ENCODE results near the gene AHR. TPM values are rescaled to one million over a fixed set of nuclear protein-coding genes. Genes with fewer than 3 reads are reported as not detected.
A peak's percentile ranks its signal among the peaks of the same experiment; 100 is the strongest.

The AHR gene
- total and polyA plus RNA-seq, 2 donors (not counting 3 experiments of a cell fraction or from before 2014, with no cell fraction given): 4.8 to 31.8 TPM

GRCh38 chr7:17320102-17320497 is 21.6 kb downstream of the AHR start:
- intact Hi-C loops (cut with micrococcal nuclease): no loop called here
- no peaks in the 10 kb centered on the region for H3K9me3 ChIP-seq (replicated peaks; ENCODE audit: control insufficient read depth, insufficient read depth, low read length)

GRCh38 chr7:17320657-17321056 is 22.2 kb downstream of the AHR start:
- dilution Hi-C loops (cut with MboI; ENCODE audit: extremely low pct_ligation_motif_present, low sequenced_read_pairs): no loop called here
- Histone ChIP-seq H3K9me3 (replicated peaks; ENCODE audit: control insufficient read depth, insufficient read depth, low read length) (no peaks in the 10 kb centered on the region), H3K27me3 (ENCODE audit: control insufficient read depth in 2 of 2, insufficient read depth in 2 of 2, low read length in 2 of 2) (no peaks in the 10 kb centered on the region), H3K79me2 (ENCODE audit: control insufficient read depth, insufficient read depth, low read length) (peaks cover 16% of the 10 kb centered on the region), H2AFZ (ENCODE audit: low read depth, low read length) (no peak overlapping the region), H3K36me3 (ENCODE audit: control insufficient read depth in 2 of 2, extremely low read depth in 1 of 2, insufficient read depth in 2 of 2, low read length in 2 of 2) (no peaks in the 10 kb centered on the region), H3K4me3 (replicated peaks in 1 of 3; ENCODE audit: insufficient read depth in 1 of 3, low read depth in 1 of 3, low read length in 3 of 3) (no peak overlapping the region), H3K9me1 (replicated peaks; ENCODE audit: control insufficient read depth, extremely low read depth, insufficient read depth, low read length) (no peaks in the 10 kb centered on the region), H4K20me1 (replicated peaks; ENCODE audit: control insufficient read depth, extremely low read depth, insufficient read depth, low read length) (no peaks in the 10 kb centered on the region), H3K4me2 (ENCODE audit: insufficient read depth, low read length) (no peak overlapping the region), H3K27ac (ENCODE audit: insufficient read depth, low read depth, low read length) (no peak overlapping the region), H3K4me1 (ENCODE audit: control insufficient read depth, extremely low read depth, insufficient read depth, low read length) (no peaks in the 10 kb centered on the region), H3K9ac (replicated peaks; ENCODE audit: extremely low read depth, insufficient read depth, low read length) (no peak overlapping the region)
- POLR2A ChIA-PET: no interaction called here
- BruUV-seq (replicated peaks): no TSS peak
- TF ChIP-seq MYC (IDR thresholded peaks at IDR 0.05; ENCODE audit: low read depth, low read length): no peak
- no peak for TF ChIP-seq MAX (IDR thresholded peaks at IDR 0.05; ENCODE audit: insufficient read depth, insufficient read length)
- no peak for TF ChIP-seq JUN (IDR thresholded peaks at IDR 0.05; ENCODE audit: borderline replicate concordance, insufficient read depth, insufficient read length, low read depth)
- no peak for TF ChIP-seq POLR2A (IDR thresholded peaks at IDR 0.05; ENCODE audit: low read depth, low read length)
- no peak for TF ChIP-seq EZH2 (IDR thresholded peaks at IDR 0.05; ENCODE audit: borderline replicate concordance, low read depth, low read length, severe bottlenecking)
- no peak for TF ChIP-seq CTCF (IDR thresholded peaks at IDR 0.05; ENCODE audit: extremely low read depth in 1 of 2, insufficient read depth in 1 of 2, low read depth in 1 of 2, low read length in 2 of 2)
- TF ChIP-seq POLR2AphosphoS5 (IDR thresholded peaks at IDR 0.05; ENCODE audit: insufficient read depth, low read depth, low read length): no peak
- no peak for TF ChIP-seq GATA2 (IDR thresholded peaks at IDR 0.05; ENCODE audit: insufficient read depth, insufficient read length, low read depth, low read length)
- no peak for TF ChIP-seq FOS (IDR thresholded peaks at IDR 0.05; ENCODE audit: borderline replicate concordance, insufficient read depth, low read length)
- intact Hi-C loops (cut with micrococcal nuclease): no loop called here
- FAIRE-seq (no peak), DNase-seq (ENCODE audit: low read depth, low spot score) (peak; percentile 58)
- CTCF ChIA-PET: interaction anchor here (1.0 to 1.6 kb wide), 3 partner anchors 10 to 20 kb away, joined by 4 to 9 read pairs (median 4); no protein-coding TSS in a partner anchor

More at GRCh38 chr7:17320102-17320497, 21.6 kb downstream of the AHR start:
- H3K27ac ChIP-seq (ENCODE audit: insufficient read depth, low read depth, low read length): no peak overlapping the region
- CTCF ChIA-PET: interaction anchor here (1.2 to 1.6 kb wide), 2 partner anchors 10 to 20 kb away, joined by 3 to 9 read pairs; no protein-coding TSS in a partner anchor
- dilution Hi-C loops (cut with MboI; ENCODE audit: extremely low pct_ligation_motif_present, low sequenced_read_pairs): no loop called here
- no TSS peak for BruUV-seq (replicated peaks)
- H3K9ac ChIP-seq (replicated peaks; ENCODE audit: extremely low read depth, insufficient read depth, low read length): no peak overlapping the region
- FAIRE-seq (no peak), DNase-seq (ENCODE audit: low read depth, low spot score) (no peak)
- TF ChIP-seq GATA2 (IDR thresholded peaks at IDR 0.05; ENCODE audit: insufficient read depth, insufficient read length, low read depth, low read length): no peak
- no peaks in the 10 kb centered on the region for H3K9me1 ChIP-seq (replicated peaks; ENCODE audit: control insufficient read depth, extremely low read depth, insufficient read depth, low read length)
- no peaks in the 10 kb centered on the region for H4K20me1 ChIP-seq (replicated peaks; ENCODE audit: control insufficient read depth, extremely low read depth, insufficient read depth, low read length)
- no peaks in the 10 kb centered on the region for H3K4me1 ChIP-seq (ENCODE audit: control insufficient read depth, extremely low read depth, insufficient read depth, low read length)
- H3K4me3 ChIP-seq (replicated peaks in 1 of 3; ENCODE audit: insufficient read depth in 1 of 3, low read depth in 1 of 3, low read length in 3 of 3): no peak overlapping the region
- H3K4me2 ChIP-seq (ENCODE audit: insufficient read depth, low read length): no peak overlapping the region
- H3K36me3 ChIP-seq (ENCODE audit: control insufficient read depth in 2 of 2, extremely low read depth in 1 of 2, insufficient read depth in 2 of 2, low read length in 2 of 2): no peaks in the 10 kb centered on the region
- H3K79me2 ChIP-seq (ENCODE audit: control insufficient read depth, insufficient read depth, low read length): peaks cover 16% of the 10 kb centered on the region
- POLR2A ChIA-PET: no interaction called here
- no peak overlapping the region for H2AFZ ChIP-seq (ENCODE audit: low read depth, low read length)
- H3K27me3 ChIP-seq (ENCODE audit: control insufficient read depth in 2 of 2, insufficient read depth in 2 of 2, low read length in 2 of 2): no peaks in the 10 kb centered on the region

Measured in endothelial cell of umbilical vein (primary cell).